ENCODE results near the gene DBP. TPM values are rescaled to one million over a fixed set of nuclear protein-coding genes. Genes with fewer than 3 reads are reported as not detected.

DBP gene
- total RNA-seq, 1 donor = 20.9 TPM

DNA sequence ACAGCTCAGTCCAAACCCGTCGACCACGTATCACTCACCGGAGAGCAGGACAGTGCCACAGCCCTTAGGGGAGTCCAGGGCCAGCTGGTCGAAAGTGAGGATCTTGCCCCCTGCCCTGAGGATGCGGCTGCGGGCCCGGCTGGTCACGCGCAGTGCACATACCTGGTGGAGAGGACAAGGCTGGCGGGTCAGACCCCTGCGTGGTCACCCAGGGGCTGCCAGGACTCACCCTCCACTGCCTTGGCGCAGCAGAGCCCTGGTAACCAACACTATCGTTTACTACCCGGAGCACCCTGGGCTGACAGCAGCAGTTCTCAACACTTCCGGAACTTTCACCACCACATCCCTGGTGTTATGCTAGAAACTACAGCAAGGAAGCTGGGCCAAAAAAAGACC lies 21.1 kb downstream of the DBP start:
- TF ChIP-seq, protein P1, sequence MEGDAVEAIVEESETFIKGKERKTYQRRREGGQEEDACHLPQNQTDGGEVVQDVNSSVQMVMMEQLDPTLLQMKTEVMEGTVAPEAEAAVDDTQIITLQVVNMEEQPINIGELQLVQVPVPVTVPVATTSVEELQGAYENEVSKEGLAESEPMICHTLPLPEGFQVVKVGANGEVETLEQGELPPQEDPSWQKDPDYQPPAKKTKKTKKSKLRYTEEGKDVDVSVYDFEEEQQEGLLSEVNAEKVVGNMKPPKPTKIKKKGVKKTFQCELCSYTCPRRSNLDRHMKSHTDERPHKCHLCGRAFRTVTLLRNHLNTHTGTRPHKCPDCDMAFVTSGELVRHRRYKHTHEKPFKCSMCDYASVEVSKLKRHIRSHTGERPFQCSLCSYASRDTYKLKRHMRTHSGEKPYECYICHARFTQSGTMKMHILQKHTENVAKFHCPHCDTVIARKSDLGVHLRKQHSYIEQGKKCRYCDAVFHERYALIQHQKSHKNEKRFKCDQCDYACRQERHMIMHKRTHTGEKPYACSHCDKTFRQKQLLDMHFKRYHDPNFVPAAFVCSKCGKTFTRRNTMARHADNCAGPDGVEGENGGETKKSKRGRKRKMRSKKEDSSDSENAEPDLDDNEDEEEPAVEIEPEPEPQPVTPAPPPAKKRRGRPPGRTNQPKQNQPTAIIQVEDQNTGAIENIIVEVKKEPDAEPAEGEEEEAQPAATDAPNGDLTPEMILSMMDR (IDR thresholded peaks at IDR 0.05; ENCODE audit: insufficient read depth, low read length) = no peak
- DNase-seq (ENCODE audit: low read depth) = no peak
- no peak overlapping the region for H3K4me3 ChIP-seq (ENCODE audit: low read depth, low read length)

DNA sequence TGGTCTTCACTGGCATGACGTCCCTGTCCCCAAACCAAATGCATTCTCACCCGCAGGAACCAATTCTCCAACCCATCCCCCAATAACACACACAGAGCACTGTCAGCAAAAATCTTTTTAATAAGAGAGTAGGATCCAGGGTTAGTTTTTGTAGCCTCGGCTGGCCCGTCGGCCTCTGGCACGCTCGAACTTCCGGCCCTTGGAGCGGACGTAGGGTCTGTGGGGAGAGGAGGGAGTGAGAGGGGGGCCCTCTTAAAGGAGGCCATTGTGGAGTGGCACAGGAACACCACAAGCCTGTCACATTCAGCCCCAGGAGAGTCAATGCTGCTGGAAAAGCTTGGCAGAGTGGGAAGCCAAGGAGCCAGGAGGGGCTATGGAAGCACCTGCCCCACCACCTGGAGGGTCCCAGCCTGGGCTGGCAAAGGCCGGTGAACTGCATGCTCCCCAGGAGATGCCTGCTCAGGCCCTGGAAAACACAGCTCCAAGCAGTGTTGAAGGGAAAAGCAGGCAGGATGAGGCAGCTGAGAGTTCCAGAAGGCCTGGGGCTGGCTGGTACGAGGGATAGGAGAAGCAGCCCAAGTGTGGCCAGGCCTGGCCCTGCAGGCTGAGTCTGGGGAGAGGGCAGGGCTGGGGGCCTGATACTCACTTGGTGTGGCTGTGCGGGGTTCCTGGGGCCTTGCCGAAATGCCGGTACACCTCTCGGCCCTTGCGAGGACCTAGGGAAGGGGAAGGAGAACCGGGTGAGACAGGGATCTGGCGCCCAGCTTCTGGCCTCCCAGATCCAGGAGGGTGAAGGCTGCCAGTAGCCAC lies 21.7 kb downstream of the DBP start:
- no peak overlapping the region for H3K4me3 ChIP-seq (ENCODE audit: low read depth, low read length)
- TF ChIP-seq, protein P1 (IDR thresholded peaks at IDR 0.05; ENCODE audit: insufficient read depth, low read length) = no peak
- DNase-seq (ENCODE audit: low read depth) = no peak

DNA sequence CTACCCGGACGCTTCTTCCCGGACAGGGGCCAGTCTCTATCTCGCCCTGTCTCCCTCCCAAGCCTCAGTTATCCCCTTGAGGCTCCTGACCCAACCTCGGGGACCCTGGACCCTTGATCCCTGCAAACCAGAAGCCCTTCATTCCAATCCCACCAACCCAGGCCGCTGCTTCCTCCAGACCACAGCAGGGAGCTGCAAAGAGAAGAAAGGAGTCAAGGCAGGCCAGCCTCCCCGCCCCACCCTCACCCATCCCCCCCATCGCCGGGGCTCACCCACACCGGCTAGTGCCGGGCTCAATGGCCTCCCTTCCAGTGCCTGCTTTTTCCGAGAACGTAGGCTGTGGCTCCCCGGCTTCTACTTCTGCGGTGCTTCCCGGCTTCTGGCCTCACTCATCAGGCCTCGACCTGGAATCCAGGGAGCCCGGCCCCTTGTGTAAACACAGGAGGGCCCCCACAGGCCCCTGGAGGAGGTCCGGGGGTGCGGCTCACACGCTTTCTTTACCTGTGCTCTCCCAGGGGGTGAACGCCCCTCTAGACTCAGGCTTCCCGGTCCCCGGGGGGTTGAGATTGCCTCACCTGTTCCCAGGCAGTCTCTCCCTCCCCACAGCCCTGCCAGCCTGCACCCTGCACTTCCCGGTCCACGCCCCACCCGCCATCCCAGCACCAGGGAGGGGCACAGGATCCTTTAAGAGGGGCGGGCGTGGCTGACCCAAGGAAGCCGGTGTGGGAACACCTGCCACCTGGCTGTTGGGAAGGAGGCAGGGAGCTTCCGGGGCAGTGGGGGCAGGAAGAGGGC lies 22.5 kb downstream of the DBP start, which contains the start of gene FAM83E:
Gene FAM83E (minus strand): TSS at position 641 of the 795 bp plus-strand sequence. CDS start 1,704 bp downstream, outside the sequence.
- DNase-seq (ENCODE audit: low read depth) = no peak

DNA sequence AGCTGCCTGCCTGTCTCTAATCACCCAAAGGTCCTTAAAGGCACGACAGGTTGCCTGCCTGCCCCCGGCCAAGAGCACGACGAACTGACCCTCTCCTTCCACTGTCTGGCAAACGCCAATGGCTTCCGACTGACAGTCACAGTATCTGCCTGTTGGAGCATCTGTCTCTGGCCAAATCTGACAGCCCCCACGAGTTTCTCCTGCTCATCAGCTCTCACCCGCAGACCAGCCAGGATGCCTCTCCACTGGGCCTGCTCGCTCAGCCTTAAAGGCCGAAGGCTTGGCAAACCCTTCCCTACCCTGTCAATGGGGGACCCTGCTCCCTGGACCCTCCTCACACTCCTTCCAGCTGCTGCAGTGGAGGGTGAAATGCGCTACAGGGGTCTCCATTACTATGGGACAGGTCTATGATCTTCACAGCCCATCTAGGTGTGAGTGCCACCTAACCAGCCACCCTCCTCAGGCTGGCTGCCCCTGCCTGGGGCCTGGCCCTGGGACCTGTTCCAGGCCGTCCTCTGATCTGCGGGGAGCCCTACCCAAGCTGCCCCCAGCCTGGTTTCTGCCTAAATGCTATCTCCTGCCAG lies 23.2 kb downstream of the DBP start:
- TF ChIP-seq, protein P1 (IDR thresholded peaks at IDR 0.05; ENCODE audit: insufficient read depth, low read length) = no peak
- no peak overlapping the region for H3K4me3 ChIP-seq (ENCODE audit: low read depth, low read length)
- DNase-seq (ENCODE audit: low read depth) = no peak

More for the DNA sequence above, 22.5 kb downstream of the DBP start, which contains the start of gene FAM83E:
- H3K4me3 ChIP-seq (ENCODE audit: low read depth, low read length) = no peak within 1 kb of the TSS
- TF ChIP-seq, protein P1 (IDR thresholded peaks at IDR 0.05; ENCODE audit: insufficient read depth, low read length) = no peak

DNA sequence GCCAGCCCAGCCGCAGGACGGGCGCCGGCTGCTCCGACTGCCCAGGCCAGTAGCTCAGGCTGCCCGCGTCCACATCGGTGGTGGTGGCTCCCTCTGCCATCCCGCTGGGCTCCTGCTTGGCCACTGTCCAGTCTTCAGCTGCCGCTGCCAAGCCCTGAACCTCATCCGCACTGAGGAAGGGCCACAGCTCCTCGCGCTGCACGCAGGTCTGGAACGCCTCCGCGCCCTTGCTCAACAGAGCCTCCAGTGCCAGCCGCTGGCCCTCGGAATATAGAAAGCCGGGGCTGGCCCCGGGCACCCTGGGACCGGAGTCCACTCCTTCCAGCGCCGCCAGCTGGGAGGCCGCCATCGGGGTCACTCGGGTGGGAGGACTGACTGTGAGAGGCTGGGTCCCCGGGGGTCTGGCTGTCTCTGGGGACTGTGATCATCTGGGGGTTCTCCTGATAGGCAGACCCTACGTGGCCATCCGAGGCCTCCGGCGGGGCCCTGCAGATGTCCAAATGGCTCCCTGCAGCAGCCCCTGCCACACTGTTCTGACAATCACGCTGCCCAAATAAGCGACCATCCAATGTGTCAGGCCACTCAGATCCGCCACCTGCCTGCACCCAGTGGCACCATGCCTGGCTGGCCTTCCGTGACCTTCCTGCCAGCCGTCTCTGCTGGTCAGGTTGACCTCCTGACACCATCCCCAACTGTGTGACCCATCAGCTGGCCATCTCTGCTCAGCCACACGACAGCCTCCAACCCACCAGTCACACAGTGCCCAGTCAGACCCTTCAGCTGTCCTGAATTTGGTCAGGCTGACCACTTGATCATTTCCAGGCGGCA lies 23.9 kb downstream of the DBP start:
- DNase-seq (ENCODE audit: low read depth) = no peak
- H3K4me3 ChIP-seq (ENCODE audit: low read depth, low read length) = no peak overlapping the region
- TF ChIP-seq, protein P1 (IDR thresholded peaks at IDR 0.05; ENCODE audit: insufficient read depth, low read length) = no peak

DNA sequence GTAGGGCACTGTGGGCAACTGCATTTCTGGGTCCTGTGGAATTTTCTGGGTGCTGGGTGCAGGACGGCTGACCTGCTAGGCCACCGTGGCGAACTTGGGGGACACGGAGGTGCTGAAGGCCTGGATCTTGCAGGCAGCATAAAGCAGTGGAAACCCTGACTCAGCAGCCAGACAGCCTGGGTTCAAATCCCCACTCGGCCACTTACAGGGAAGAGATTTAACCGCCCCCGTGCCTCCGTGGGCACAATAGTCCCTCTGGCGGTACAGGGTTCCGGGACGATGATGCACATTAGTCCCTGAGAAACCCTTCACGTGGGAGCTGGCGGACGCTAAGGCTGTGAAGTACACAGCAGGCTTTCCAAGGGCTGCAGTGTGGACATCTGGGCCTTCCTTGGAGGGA lies 25.3 kb downstream of the DBP start:
- H3K4me3 ChIP-seq (ENCODE audit: low read depth, low read length) = no peak overlapping the region
- TF ChIP-seq, protein P1 (IDR thresholded peaks at IDR 0.05; ENCODE audit: insufficient read depth, low read length) = no peak
- DNase-seq (ENCODE audit: low read depth) = no peak

Data from fibroblast of the aortic adventitia (primary cell).